AG20443 (cell line): ENCODE data around the gene MS4A6A.
"Not testable (repeated sequence)": the region's sequence is repeated elsewhere in the genome, so short reads cannot be mapped to it uniquely, and the experiment has no call there.

Experiments
- DNase-seq: peaks from one replicate; pipeline ENCODE4 v3.0.0; 2012; ENCODE audit warnings: low spot score, mixed read lengths

MS4A6A gene

GRCh38 chr11:60183591-60184205, 815 bp upstream of the MS4A6A start:
- DNase-seq = no peak

- no peak for DNase-seq
These were observed 7.0 kb downstream of the MS4A6A start for GRCh38 chr11:60175860-60176275.

- no peak for DNase-seq
These were observed 10.9 kb downstream of the MS4A6A start for GRCh38 chr11:60172011-60172410.

DNA sequence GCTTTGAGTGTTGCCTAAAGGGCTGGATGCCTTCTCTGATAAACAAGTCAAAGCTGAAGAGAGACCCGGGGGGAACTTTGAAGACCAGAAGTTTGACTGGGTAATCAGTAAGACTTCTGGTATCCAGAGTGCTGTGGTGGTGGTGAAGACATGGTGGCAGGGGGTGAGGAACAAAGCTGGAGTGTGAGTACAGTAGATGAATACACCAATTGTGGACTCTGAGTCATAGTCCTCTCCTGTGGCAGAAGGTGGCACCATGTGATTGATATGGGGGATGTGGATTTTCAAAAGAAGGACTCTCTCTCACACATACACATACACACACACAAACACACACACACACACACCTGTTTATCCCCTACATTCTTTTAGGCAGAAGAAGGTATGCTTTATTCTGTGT, 12.3 kb downstream of the MS4A6A start:
- DNase-seq = no peak

GRCh38 chr11:60169264-60169915, 13.5 kb downstream of the MS4A6A start:
- no peak for DNase-seq

DNA sequence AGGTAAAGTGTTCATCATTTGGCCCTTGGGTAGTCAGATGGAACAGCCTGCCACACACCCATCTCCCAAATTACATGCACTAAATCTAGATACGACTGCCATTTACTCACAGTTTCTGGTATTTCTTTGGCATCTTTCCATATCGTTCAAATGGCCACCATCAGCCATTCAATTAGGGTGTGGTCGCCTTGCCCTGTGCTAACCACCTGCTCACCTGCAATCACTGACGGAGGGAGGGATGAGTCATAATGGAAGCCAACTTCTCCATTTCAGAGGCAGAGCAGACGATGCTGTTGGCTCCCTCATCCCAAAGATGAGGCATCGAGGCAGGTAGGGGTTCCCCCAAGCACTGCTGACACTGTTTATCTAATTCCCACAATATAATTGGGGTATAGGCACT, 14.6 kb downstream of the MS4A6A start:
- DNase-seq = no peak

DNA sequence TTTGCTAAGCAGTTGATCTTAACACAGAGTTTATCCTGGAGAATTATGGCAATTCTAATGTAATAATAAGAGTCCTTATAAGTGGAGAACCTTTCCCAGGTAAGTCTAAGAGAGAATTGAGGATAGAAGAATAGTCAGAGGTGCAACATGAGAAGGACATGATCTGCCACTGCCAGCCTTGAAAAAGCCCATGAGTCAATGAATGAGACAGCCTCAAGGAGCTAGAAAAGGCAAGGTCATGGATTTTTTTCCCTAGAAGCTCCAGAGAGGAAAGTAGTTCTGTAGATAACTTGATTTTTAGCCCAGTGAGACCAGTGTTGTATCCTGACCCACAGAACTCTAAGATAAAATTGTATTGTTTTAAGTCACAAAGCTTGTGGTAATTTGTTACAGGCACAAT, 16.9 kb downstream of the MS4A6A start:
- no peak for DNase-seq

DNA sequence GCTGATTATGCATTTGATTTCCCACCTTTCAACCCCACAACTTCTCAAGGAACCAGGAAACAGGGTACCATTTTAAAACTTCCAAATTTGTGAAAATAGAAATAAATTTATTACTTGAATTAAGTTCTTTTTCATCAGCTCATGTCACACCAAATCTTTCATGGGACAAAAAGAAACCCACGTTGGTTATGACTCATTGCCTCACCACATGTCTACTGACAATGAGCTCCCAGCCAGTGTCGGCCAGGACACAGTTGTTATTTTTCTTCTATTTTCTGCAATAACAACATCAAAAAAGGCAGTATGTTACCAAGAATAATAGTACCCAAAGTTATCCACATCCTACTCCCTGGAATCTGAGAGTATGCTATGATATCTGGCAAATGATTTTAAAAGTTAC, 17.3 kb downstream of the MS4A6A start:
- no peak for DNase-seq

DNA sequence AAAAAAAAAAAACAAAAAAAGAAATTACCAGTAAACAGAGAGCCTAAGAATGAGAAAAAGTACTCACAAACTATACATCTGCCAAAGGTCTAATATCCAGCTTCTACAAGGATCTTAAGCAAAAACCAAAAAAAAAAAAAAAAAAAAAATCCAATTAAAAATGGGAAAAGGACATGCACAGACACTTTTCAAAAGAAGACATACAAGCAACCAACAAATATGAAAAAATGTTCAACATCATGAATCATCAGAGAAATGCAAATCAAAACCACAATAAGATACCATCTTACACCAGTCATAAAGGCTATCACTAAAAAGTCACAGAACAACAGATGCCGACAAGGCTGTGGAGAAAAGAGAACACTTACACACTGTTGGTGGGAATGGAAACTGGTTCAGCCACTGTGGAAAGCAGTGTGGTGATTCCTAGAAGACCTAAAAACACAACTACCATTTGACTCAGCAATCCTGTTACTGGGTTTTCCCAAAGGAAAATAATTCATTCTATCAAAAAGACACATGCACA, 18.3 kb downstream of the MS4A6A start:
- DNase-seq = no peak

DNA sequence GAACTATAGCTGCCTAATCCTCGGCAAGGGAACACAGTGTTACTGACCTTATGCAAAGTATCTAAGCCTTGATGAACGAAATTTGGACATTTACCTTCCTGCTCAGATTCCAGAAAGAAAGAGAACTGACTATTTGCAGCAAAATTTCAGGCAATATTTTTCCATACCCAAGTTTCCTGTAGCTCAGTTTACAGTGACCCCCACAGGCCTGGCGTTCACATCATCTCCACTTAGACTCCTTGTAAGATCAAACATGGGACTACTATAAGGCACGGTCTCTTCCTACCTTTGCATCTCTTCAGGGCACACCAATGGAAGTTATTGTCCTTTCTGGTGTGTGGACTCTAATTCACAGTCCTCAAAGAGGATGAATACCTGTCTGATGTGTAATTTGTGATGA, 21.1 kb downstream of the MS4A6A start:
- DNase-seq = no peak

DNA sequence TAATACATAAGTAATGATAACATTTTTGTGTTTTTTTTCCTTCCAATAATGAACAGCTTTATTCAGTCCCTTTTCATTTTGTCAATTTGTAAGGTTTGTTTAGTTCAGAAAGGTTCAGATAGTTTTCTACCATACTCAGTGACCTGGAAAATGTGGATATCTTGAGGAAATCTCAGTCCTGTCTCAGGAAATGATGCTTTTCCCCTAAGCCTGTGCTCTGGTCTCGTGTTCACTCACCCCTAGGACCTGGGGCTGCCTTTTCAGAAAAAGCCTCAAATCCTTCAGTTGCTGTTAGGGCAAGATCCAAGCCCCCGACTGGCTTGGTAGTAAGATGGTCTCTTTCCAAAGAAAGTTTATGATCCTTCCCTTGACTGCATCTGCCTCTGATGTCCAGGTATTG, 21.8 kb downstream of the MS4A6A start:
- DNase-seq = no peak

DNA sequence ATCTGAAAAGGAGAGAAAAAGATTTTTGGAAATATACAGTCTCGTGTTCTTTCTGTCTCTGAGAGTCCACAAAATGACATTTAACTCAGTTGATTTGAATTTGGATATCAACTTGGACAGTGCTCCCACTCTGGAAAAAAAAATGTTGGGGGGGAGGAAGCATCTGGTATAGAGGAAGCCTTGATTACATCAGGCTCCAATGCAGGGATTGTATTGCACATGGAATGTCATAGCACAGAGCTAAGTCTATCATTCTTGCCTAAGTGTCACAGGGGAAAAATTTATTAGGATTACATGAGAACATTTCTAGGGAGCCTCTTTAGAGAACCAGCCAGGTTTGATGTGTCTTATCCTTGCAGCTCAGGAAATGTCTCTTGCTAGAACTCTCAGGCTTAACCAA, 23.0 kb downstream of the MS4A6A start:
- DNase-seq = no peak

GRCh38 chr11:60159284-60159683, 23.6 kb downstream of the MS4A6A start:
- DNase-seq = no peak

- no peak for DNase-seq
These were observed 24.2 kb downstream of the MS4A6A start for GRCh38 chr11:60158636-60159035.

- no peak for DNase-seq
These were observed 27.0 kb downstream of the MS4A6A start for GRCh38 chr11:60155931-60156330.

- DNase-seq = not testable (repeated sequence)
These were observed 30.2 kb downstream of the MS4A6A start for GRCh38 chr11:60152727-60153126.

GRCh38 chr11:60150279-60150678, 32.6 kb downstream of the MS4A6A start:
- no peak for DNase-seq

GRCh38 chr11:60145677-60146076, 37.2 kb downstream of the MS4A6A start:
- no peak for DNase-seq

DNA sequence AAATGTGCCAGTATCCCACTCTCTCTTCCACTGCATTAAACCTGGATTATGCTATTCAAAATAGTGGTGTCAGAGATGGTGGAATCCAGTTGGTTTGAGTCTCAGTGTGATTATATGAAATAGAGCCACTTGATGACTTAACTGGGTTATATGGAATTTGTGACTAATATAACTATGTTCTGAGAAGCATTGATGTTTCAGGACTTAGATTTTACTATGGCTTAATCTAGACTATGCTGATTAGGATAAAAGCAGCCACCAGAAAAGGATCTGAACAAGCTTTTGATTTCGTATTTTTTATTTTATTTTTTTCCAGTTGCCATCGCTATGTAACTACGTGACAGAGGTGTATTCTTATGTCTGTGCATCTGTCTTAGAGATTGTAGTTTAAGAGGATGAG, 39.1 kb downstream of the MS4A6A start:
- no peak for DNase-seq

GRCh38 chr11:60133917-60134316, 49.0 kb downstream of the MS4A6A start:
- no peak for DNase-seq

DNA sequence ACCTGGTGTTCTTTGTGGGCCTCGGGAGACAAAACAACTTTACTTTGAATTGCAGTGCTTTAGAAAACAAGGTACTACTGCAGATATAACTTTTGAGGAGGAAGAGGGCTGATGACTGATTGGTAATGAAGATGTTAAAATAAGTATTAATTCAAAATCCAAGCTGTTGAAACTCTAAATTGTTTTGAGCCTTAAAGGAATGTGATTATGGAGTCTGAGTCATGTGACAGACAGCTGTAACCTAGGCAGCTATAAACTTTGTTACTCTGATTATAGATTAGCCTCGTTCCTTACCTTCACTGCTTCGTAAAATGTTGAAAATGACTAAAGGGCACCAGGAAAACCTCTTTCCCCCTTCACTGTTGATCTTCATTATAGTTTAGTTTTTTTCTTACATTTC, 51.0 kb downstream of the MS4A6A start:
- no peak for DNase-seq

GRCh38 chr11:60130496-60130895, 52.4 kb downstream of the MS4A6A start:
- peak; percentile 9 for DNase-seq

GRCh38 chr11:60129853-60130252, 53.0 kb downstream of the MS4A6A start:
- no peak for DNase-seq

- not testable (repeated sequence) for DNase-seq
These were observed 54.0 kb downstream of the MS4A6A start for GRCh38 chr11:60128866-60129265.
